Measurements from ENCODE around the gene KIAA0408. TPM values are rescaled to one million over a fixed set of nuclear protein-coding genes. Genes with fewer than 3 reads are reported as not detected.
"Not testable (repeated sequence)": the region's sequence is repeated elsewhere in the genome, so short reads cannot be mapped to it uniquely, and the experiment has no call there.

Gene KIAA0408
- total and polyA plus RNA-seq, 2 donors (not counting 1 experiment from before 2014, with no cell fraction given), result 2.8 to 3.0 TPM

DNA sequence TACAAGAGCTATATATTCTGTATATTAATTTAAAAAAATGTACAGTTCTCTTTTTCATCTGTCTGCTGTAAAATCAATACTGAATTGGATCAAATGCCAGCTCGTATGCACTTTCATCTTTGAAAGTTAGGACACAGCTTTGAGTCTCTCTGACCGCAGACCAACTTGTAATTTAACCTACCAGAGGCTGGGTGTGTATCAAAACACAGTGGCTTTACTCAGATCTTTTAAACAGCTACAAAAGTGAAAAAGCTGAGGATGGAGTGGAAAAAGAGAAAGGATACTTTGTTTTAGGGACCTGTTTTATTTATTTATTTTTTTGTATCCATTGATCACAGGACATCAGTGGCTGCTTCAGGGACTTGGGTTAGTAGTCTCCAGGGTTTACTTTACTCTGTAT lies 44.1 kb downstream of the KIAA0408 start:
- Histone ChIP-seq H3K9ac (ENCODE audit: insufficient read depth, low read length) (no peak overlapping the region), H3K4me3 (replicated peaks in 1 of 4; ENCODE audit: control extremely low read depth in 1 of 4, insufficient read depth in 1 of 4, low read depth in 3 of 4, low read length in 4 of 4) (no peak overlapping the region), H3K9me3 (ENCODE audit: control insufficient read depth, insufficient read depth, low read depth, low read length) (no peaks in the 10 kb centered on the region), H3K36me3 (ENCODE audit: control insufficient read depth, insufficient read depth, low read length) (no peaks in the 10 kb centered on the region), H3K27ac (ENCODE audit: insufficient read depth, low read length) (no peak overlapping the region), H3K4me2 (ENCODE audit: extremely low read depth, insufficient read depth, low read length) (no peak overlapping the region), H2AFZ (ENCODE audit: low read length) (no peak overlapping the region), H3K79me2 (ENCODE audit: control insufficient read depth, insufficient read depth, low read length) (no peaks in the 10 kb centered on the region), H3K27me3 (ENCODE audit: control insufficient read depth, insufficient read depth, low read length) (no peaks in the 10 kb centered on the region), H4K20me1 (ENCODE audit: control insufficient read depth, extremely low read depth, insufficient read depth, low read length) (no peaks in the 10 kb centered on the region), H3K4me1 (ENCODE audit: control insufficient read depth, extremely low read depth, insufficient read depth, low read length) (no peaks in the 10 kb centered on the region)
- no peak for DNase-seq (ENCODE audit: low read depth in 2 of 2)
- no peak for TF ChIP-seq EZH2 (IDR thresholded peaks at IDR 0.05; ENCODE audit: low read length, missing control alignments)
- TF ChIP-seq, protein P1, sequence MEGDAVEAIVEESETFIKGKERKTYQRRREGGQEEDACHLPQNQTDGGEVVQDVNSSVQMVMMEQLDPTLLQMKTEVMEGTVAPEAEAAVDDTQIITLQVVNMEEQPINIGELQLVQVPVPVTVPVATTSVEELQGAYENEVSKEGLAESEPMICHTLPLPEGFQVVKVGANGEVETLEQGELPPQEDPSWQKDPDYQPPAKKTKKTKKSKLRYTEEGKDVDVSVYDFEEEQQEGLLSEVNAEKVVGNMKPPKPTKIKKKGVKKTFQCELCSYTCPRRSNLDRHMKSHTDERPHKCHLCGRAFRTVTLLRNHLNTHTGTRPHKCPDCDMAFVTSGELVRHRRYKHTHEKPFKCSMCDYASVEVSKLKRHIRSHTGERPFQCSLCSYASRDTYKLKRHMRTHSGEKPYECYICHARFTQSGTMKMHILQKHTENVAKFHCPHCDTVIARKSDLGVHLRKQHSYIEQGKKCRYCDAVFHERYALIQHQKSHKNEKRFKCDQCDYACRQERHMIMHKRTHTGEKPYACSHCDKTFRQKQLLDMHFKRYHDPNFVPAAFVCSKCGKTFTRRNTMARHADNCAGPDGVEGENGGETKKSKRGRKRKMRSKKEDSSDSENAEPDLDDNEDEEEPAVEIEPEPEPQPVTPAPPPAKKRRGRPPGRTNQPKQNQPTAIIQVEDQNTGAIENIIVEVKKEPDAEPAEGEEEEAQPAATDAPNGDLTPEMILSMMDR (conservative IDR thresholded peaks at IDR 0.05 in 1 of 2, IDR thresholded peaks at IDR 0.05 in 1 of 2; ENCODE audit: low read depth in 1 of 2, low read length in 2 of 2), result no peak

DNA sequence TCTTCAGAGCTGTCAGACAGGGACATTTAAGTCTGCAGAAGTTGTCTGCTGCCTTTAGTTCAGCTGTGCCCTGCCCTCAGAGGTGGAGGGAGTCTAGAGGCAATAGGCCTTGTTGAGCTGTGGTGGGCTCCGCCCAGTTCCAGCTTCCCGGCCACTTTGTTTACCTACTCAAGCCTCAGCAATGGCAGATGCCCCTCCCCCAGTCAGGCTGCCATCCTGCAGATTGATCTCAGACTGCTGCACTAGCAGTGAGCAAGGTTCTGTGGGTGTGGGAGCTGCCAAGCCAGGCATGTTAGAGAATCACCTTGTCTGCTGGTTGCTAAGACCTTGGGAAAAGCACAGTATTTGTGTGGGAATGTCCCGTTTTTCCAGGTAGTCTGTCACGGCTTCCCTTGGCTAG lies 46.1 kb downstream of the KIAA0408 start:
- not testable (repeated sequence) for H3K9me3 ChIP-seq (ENCODE audit: control insufficient read depth, insufficient read depth, low read depth, low read length); DNase-seq (ENCODE audit: low read depth in 2 of 2); H3K79me2 ChIP-seq (ENCODE audit: control insufficient read depth, insufficient read depth, low read length); H2AFZ ChIP-seq (ENCODE audit: low read length); H3K27ac ChIP-seq (ENCODE audit: insufficient read depth, low read length); H3K27me3 ChIP-seq (ENCODE audit: control insufficient read depth, insufficient read depth, low read length); H4K20me1 ChIP-seq (ENCODE audit: control insufficient read depth, extremely low read depth, insufficient read depth, low read length); H3K4me2 ChIP-seq (ENCODE audit: extremely low read depth, insufficient read depth, low read length); H3K9ac ChIP-seq (ENCODE audit: insufficient read depth, low read length); H3K36me3 ChIP-seq (ENCODE audit: control insufficient read depth, insufficient read depth, low read length); H3K4me1 ChIP-seq (ENCODE audit: control insufficient read depth, extremely low read depth, insufficient read depth, low read length); H3K4me3 ChIP-seq (replicated peaks in 1 of 4; ENCODE audit: control extremely low read depth in 1 of 4, insufficient read depth in 1 of 4, low read depth in 3 of 4, low read length in 4 of 4)

DNA sequence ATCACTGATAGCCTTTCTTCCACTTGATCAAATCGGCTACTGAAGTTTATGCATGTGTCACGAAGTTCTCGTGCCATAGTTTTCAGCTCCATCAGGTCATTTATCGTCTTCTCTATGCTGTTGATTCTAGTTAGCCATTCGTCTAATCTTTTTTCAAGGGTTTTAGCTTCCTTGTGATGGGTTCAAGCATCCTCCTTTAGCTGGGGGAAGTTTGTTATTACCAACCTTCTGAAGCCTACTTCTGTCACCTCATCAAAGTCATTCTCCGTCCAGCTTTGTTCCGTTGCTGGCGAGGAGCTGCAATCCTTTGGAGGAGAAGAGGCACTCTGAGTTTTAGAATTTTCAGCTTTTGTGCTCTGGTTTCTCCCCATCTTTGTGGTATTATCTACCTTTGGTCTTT lies 47.2 kb downstream of the KIAA0408 start:
- not testable (repeated sequence) for H3K36me3 ChIP-seq (ENCODE audit: control insufficient read depth, insufficient read depth, low read length); H3K4me3 ChIP-seq (replicated peaks in 1 of 4; ENCODE audit: control extremely low read depth in 1 of 4, insufficient read depth in 1 of 4, low read depth in 3 of 4, low read length in 4 of 4); H3K4me2 ChIP-seq (ENCODE audit: extremely low read depth, insufficient read depth, low read length); H3K27me3 ChIP-seq (ENCODE audit: control insufficient read depth, insufficient read depth, low read length); H3K4me1 ChIP-seq (ENCODE audit: control insufficient read depth, extremely low read depth, insufficient read depth, low read length); H3K9ac ChIP-seq (ENCODE audit: insufficient read depth, low read length); DNase-seq (ENCODE audit: low read depth in 2 of 2); H3K9me3 ChIP-seq (ENCODE audit: control insufficient read depth, insufficient read depth, low read depth, low read length); H2AFZ ChIP-seq (ENCODE audit: low read length); H4K20me1 ChIP-seq (ENCODE audit: control insufficient read depth, extremely low read depth, insufficient read depth, low read length); H3K27ac ChIP-seq (ENCODE audit: insufficient read depth, low read length); H3K79me2 ChIP-seq (ENCODE audit: control insufficient read depth, insufficient read depth, low read length)

Other genes starting within 250 kb of the KIAA0408 start
- 59.9 and 61.9 TPM in 2 replicates for gene RNF146, start 192.5 kb downstream of the KIAA0408 start, total RNA-seq
- 34.6 and 50.9 TPM in 2 replicates for gene RNF146, start 192.5 kb downstream of the KIAA0408 start, polyA plus RNA-seq
- 47.0 and 51.7 TPM in 2 replicates for gene ECHDC1, start 115.8 kb downstream of the KIAA0408 start, total RNA-seq
- 64.4 and 65.2 TPM in 2 replicates for gene ECHDC1, start 115.8 kb downstream of the KIAA0408 start, polyA plus RNA-seq
- not detected in 2 replicates for gene C6orf58, start 117.8 kb upstream of the KIAA0408 start, total RNA-seq
- gene C6orf58, start 117.8 kb upstream of the KIAA0408 start, polyA plus RNA-seq, result 0.05 TPM in 1 of 2 replicates, not detected in the other

All from fibroblast of lung (primary cell).